Mucosa of rectum (tissue), 2 donors: ENCODE measurements around the gene ZDHHC7.

ENCODE experiments used
- H3K27ac ChIP-seq, 2 donors: one replicate each; pipeline ENCODE4 v1.7.0; 2013; ENCODE audit warnings: inconsistent platforms in 2 of 2, low read depth in 2 of 2, low read length in 2 of 2
- H3K27me3 ChIP-seq, 2 donors: one replicate each; pipeline ENCODE4 v1.7.0; 2013; ENCODE audit warnings: low read length in 2 of 2; ENCODE audit not compliant: control insufficient read depth in 2 of 2, insufficient read depth in 2 of 2
- H3K36me3 ChIP-seq, 2 donors: one replicate each; pipeline ENCODE4 v1.7.0; 2013; ENCODE audit warnings: low read length in 2 of 2; ENCODE audit not compliant: control insufficient read depth in 2 of 2, insufficient read depth in 2 of 2
- H3K4me1 ChIP-seq, 2 donors: one replicate each; pipeline ENCODE4 v1.7.0; 2013; ENCODE audit warnings: low read length in 2 of 2, mild to moderate bottlenecking in 1 of 2; ENCODE audit not compliant: control insufficient read depth in 2 of 2, insufficient read depth in 2 of 2
- H3K4me3 ChIP-seq, 2 donors: one replicate each; pipeline ENCODE4 v1.7.0; 2013; ENCODE audit warnings: low read length in 2 of 2
- H3K9ac ChIP-seq, 2 donors: one replicate each; pipeline ENCODE4 v1.7.0; 2013; ENCODE audit warnings: low read length in 2 of 2, low read depth in 1 of 2, mild to moderate bottlenecking in 1 of 2
- H3K9me3 ChIP-seq, 2 donors: one replicate each; pipeline ENCODE4 v1.7.0; 2013; ENCODE audit warnings: low read length in 2 of 2; ENCODE audit not compliant: control insufficient read depth in 2 of 2
- donor health status: healthy.
- donor health status: Normal muscosa, but diverticular disease.

Gene ZDHHC7

DNA sequence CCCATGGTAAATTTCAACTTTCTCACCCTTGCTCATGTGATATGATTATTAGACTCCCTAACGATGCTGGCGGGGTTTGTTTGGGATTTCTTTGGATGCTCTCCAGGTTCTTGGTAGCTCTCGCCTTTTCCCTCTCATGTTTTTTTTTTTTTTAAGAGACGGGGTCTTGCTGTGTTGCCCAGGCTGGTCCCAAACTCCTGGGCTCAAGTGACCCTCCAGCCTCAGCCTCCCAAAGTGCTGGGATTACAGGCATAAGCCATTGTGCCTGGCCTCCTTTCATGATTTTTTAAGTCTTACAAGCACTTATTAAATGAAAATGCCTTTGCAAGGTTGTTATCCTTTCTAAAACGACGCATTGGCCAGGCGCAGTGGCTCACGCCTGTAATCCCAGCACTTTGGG, 40.3 kb upstream of the ZDHHC7 start:
- Histone ChIP-seq H3K9ac (no peak overlapping the region), H3K27ac (peak overlapping the region in 1 of 2 donors; percentile 3), H3K27me3 (no peaks in the 10 kb centered on the region), H3K4me1 (peaks cover 50 to 57% of the 10 kb centered on the region in 2 donors), H3K36me3 (no peaks in the 10 kb centered on the region), H3K4me3 (no peak overlapping the region), H3K9me3 (no peaks in the 10 kb centered on the region)

GRCh38 chr16:85051067-85051581, 39.8 kb upstream of the ZDHHC7 start:
- Histone ChIP-seq H3K27ac (no peak overlapping the region), H3K9ac (no peak overlapping the region), H3K27me3 (no peaks in the 10 kb centered on the region), H3K36me3 (no peaks in the 10 kb centered on the region), H3K4me1 (peaks cover 51 to 58% of the 10 kb centered on the region in 2 donors), H3K9me3 (no peaks in the 10 kb centered on the region), H3K4me3 (peak overlapping the region in 1 of 2 donors; percentile 26)

GRCh38 chr16:85049706-85050305, 38.5 kb upstream of the ZDHHC7 start:
- Histone ChIP-seq H3K4me3 (peak overlapping the region in 1 of 2 donors; percentile 7), H3K27ac (peak overlapping the region in 1 of 2 donors; percentile 94), H3K27me3 (no peaks in the 10 kb centered on the region), H3K4me1 (peaks cover 42 to 46% of the 10 kb centered on the region in 2 donors), H3K9ac (no peak overlapping the region), H3K9me3 (no peaks in the 10 kb centered on the region), H3K36me3 (no peaks in the 10 kb centered on the region)

GRCh38 chr16:85048921-85049562, 37.7 kb upstream of the ZDHHC7 start:
- Histone ChIP-seq H3K9me3 (no peaks in the 10 kb centered on the region), H3K9ac (peak overlapping the region in 1 of 2 donors; percentile 70), H3K27me3 (no peaks in the 10 kb centered on the region), H3K4me1 (peaks cover 39 to 42% of the 10 kb centered on the region in 2 donors), H3K4me3 (peak overlapping the region; percentile 2 to 66), H3K27ac (peak overlapping the region; percentile 94 to 96), H3K36me3 (no peaks in the 10 kb centered on the region)

- Histone ChIP-seq H3K4me1 (peaks cover 39 to 42% of the 10 kb centered on the region in 2 donors), H3K36me3 (no peaks in the 10 kb centered on the region), H3K9ac (peak overlapping the region; percentile 70 to 79), H3K9me3 (no peaks in the 10 kb centered on the region), H3K27ac (peak overlapping the region; percentile 94 to 96), H3K4me3 (peak overlapping the region; percentile 62 to 66), H3K27me3 (no peaks in the 10 kb centered on the region)
Measured at GRCh38 chr16:85047867-85048455, 36.6 kb upstream of the ZDHHC7 start.

DNA sequence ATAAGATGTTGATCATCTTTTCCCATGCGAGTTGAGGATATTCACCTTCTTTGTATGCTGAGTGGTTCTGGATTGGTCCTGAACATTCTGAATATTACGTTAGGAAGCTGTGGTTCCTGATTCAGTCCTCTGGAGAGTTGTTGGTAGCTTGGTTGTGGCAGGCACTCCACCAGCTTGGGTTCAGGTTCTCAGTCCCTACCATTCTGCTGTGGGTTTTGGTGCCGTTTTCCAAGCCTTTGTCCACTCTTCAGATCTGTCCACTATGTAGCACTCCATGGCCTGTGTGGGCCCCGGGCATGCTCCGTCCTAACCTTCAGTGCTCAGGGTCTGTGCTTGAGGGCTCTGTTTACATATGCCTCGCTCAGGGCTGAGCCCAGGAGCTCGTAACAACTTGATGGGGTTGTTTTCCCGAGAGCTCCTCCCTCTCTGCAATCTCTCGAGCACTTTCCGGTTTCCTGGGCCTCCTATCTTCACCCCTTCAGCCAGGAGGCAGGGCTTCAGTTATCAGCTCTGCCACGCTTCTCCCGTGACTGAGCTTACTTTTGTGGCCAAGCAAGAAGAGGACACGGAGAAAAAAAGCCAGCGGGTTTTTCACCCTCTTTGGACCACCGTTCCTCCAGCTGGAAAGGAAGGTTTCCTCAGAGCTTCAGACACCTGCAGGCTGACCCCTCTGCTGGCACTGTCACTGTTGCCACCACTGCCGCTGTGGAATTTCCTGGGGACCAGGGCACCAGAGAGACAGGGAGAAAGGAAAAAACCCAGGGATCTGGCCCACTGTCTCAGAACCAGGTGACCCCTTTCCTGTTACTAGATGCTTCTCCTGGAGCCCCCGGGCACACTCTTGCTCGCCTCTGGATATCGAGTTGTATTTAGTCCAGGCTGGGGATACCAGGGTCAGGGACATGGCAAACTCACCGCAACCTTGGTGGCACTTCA, 35.9 kb upstream of the ZDHHC7 start:
- Histone ChIP-seq H3K9ac (peak overlapping the region; percentile 70 to 79), H3K9me3 (no peaks in the 10 kb centered on the region), H3K36me3 (no peaks in the 10 kb centered on the region), H3K27ac (peak overlapping the region; percentile 94 to 96), H3K27me3 (no peaks in the 10 kb centered on the region), H3K4me1 (peaks cover 39 to 42% of the 10 kb centered on the region in 2 donors), H3K4me3 (peak overlapping the region; percentile 62 to 66)

DNA sequence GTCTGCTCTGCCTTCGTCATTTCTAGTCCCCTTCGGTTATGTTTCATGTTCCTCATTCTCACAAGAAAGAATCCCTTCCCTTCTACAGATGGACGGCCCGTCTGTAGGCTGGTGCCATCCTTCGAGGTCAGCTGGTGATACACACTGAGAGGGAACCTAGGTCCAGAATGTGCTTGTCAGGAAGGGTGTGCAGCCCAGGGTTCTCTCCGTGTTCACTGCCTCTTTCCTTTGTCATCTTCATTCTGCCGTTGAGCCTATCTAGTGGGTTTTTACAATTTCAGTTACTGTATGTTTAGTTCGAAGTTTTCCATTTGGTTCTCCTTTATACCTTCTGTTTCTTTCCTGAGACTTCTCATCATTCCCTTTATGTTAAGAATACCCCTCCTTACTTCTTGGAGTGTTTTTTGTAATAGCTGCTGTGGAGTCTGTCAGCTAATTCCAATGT, 35.2 kb upstream of the ZDHHC7 start:
- H3K27ac ChIP-seq = peak overlapping the region; percentile 94 to 96
- H3K27me3 ChIP-seq = no peaks in the 10 kb centered on the region
- H3K36me3 ChIP-seq = no peaks in the 10 kb centered on the region
- H3K9me3 ChIP-seq = no peaks in the 10 kb centered on the region
- no peak overlapping the region for H3K9ac ChIP-seq
- peaks cover 38 to 42% of the 10 kb centered on the region in 2 donors for H3K4me1 ChIP-seq
- no peak overlapping the region for H3K4me3 ChIP-seq

DNA sequence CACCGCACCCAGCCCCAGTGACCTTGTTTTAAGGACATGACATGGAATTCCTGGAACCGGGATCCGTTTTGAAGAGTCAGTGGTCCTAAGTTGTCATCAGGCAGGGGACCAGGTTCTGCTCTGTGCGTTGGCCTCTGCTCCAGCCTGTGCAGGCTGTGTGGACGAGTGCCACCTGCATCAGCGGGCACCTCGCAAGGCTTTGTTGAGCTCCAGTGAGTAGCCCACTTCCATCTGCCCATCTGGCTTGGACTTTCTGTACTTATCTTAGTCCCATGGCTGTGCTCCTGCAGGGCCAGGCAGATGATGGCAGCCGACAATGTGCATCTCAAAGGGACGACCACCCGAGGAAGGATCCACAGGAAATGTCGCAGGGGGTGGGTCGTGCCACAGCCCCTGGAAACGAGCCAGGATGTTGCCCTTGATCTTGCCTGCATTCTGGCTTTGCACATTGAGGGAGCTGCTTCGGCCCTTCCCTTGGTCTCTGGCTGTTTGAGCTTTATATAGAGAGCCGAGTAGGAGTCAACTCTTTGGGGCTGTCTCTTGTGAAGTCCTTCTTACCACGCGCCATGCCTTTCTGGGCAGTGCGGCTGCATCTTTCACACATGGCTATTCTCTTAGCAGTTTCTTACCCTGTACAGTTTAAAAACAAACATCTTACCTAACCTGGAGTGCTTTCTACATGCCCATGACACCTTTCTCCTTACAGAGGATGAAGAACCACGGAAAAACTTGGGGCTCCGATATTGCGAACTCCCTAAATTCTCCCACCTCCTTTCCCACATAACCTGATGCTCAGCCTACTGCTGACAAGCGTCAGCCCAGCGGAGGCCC, 34.5 kb upstream of the ZDHHC7 start:
- Histone ChIP-seq H3K27ac (no peak overlapping the region), H3K4me3 (no peak overlapping the region), H3K9me3 (no peaks in the 10 kb centered on the region), H3K36me3 (no peaks in the 10 kb centered on the region), H3K9ac (no peak overlapping the region), H3K27me3 (no peaks in the 10 kb centered on the region), H3K4me1 (peaks cover 35 to 38% of the 10 kb centered on the region in 2 donors)

DNA sequence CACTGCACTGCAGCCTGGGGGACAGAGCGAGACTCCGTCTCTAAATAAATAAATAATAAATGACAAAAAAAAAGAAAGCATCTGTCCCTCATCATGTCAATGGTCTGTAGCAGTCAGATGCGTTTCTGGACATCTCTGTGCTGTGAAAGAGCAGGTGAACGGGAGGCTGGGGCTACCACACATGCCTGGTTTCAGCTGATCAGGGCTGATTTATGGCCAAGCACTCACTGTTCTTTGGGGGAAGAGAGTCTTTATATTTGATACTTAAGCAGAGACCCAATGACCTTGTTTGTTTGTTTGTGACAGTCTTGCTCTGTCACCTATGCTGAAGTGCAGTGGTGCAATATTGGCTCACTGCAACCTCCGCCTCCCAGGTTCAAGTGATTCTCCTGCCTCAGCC, 33.7 kb upstream of the ZDHHC7 start:
- Histone ChIP-seq H3K27ac (no peak overlapping the region), H3K4me1 (peaks cover 31 to 33% of the 10 kb centered on the region in 2 donors), H3K36me3 (no peaks in the 10 kb centered on the region), H3K9me3 (no peaks in the 10 kb centered on the region), H3K9ac (no peak overlapping the region), H3K4me3 (no peak overlapping the region), H3K27me3 (no peaks in the 10 kb centered on the region)
